HG02885 (cell line): ENCODE results near the gene DOP1B.
"Not testable (repeated sequence)": the region's sequence is repeated elsewhere in the genome, so short reads cannot be mapped to it uniquely, and the experiment has no call there.

Experiments used
- ATAC-seq: cut with Tn5 transposase; IDR thresholded peaks from one replicate; pipeline ENCODE4 v1.9.1; 2021; ENCODE audit warnings: mild to moderate bottlenecking; ENCODE audit not compliant: unreplicated experiment, poor library complexity

The DOP1B gene

GRCh38 chr21:36156815-36157670, at the start of gene DOP1B:
TSS of gene DOP1B (plus strand) at chr21:36156824. CDS start at chr21:36164734, 7,910 bp downstream.
- ATAC-seq = peak; percentile 31

GRCh38 chr21:36109868-36110267, 46.8 kb upstream of the DOP1B start:
- no peak for ATAC-seq

GRCh38 chr21:36111238-36111637, 45.4 kb upstream of the DOP1B start:
- ATAC-seq = no peak

- no peak for ATAC-seq
Observed at GRCh38 chr21:36113647-36114428, 42.8 kb upstream of the DOP1B start.

- ATAC-seq = no peak
Observed at GRCh38 chr21:36115138-36115730, 41.4 kb upstream of the DOP1B start.

- no peak for ATAC-seq
Observed at GRCh38 chr21:36117286-36117741, 39.3 kb upstream of the DOP1B start.

- no peak for ATAC-seq
Observed at GRCh38 chr21:36120304-36120888, 36.2 kb upstream of the DOP1B start.

- ATAC-seq = no peak
Observed at GRCh38 chr21:36122977-36123376, 33.6 kb upstream of the DOP1B start.

GRCh38 chr21:36124395-36124794, 32.2 kb upstream of the DOP1B start:
- no peak for ATAC-seq

GRCh38 chr21:36125512-36126207, 31.0 kb upstream of the DOP1B start:
- ATAC-seq = no peak

- no peak for ATAC-seq
Observed at GRCh38 chr21:36126208-36126565, 30.4 kb upstream of the DOP1B start.

- ATAC-seq = no peak
Observed at GRCh38 chr21:36126621-36127110, 30.0 kb upstream of the DOP1B start.

GRCh38 chr21:36127250-36127904, 29.2 kb upstream of the DOP1B start:
- no peak for ATAC-seq

GRCh38 chr21:36127977-36128376, 28.6 kb upstream of the DOP1B start:
- ATAC-seq = no peak

GRCh38 chr21:36129219-36129618, 27.4 kb upstream of the DOP1B start:
- no peak for ATAC-seq

GRCh38 chr21:36130414-36130762, 26.2 kb upstream of the DOP1B start:
- ATAC-seq = not testable (repeated sequence)

GRCh38 chr21:36130839-36131238, 25.8 kb upstream of the DOP1B start:
- not testable (repeated sequence) for ATAC-seq

GRCh38 chr21:36132696-36133095, 23.9 kb upstream of the DOP1B start:
- ATAC-seq = no peak

GRCh38 chr21:36134803-36135390, 21.7 kb upstream of the DOP1B start, which contains the start of gene CBR3:
TSS of gene CBR3 (plus strand) at chr21:36135079. CDS start at chr21:36135193, 114 bp downstream.
- ATAC-seq = no peak
